ENCODE results near the gene PRKAG2. TPM values are rescaled to one million over a fixed set of nuclear protein-coding genes. Genes with fewer than 3 reads are reported as not detected.

The PRKAG2 gene
- total RNA-seq, 2 experiments from 2014 or later = 18.4 to 29.9 TPM

- ATAC-seq (no peak), DNase-seq (no peak)
- H3K27ac Mint-ChIP-seq = no peak overlapping the region
- H3K27me3 Mint-ChIP-seq = no peaks in the 10 kb centered on the region
- no peaks in the 10 kb centered on the region for H3K9me3 Mint-ChIP-seq (ENCODE audit: low read depth)
- no peak overlapping the region for H3K4me3 Mint-ChIP-seq
- CTCF ChIA-PET = no interaction called here
- peaks cover 2% of the 10 kb centered on the region for H3K4me1 Mint-ChIP-seq
- H3K36me3 Mint-ChIP-seq = no peaks in the 10 kb centered on the region
These were observed 188.6 kb downstream of the PRKAG2 start for GRCh38 chr7:151688236-151688780.

- CTCF ChIA-PET = no interaction called here
- Mint-ChIP-seq H3K27me3 (no peaks in the 10 kb centered on the region), H3K4me1 (peaks cover 2% of the 10 kb centered on the region), H3K27ac (no peak overlapping the region), H3K36me3 (no peaks in the 10 kb centered on the region), H3K9me3 (ENCODE audit: low read depth) (no peaks in the 10 kb centered on the region), H3K4me3 (no peak overlapping the region)
- DNase-seq (no peak), ATAC-seq (no peak)
These were observed 189.2 kb downstream of the PRKAG2 start for GRCh38 chr7:151687523-151688235.

DNA sequence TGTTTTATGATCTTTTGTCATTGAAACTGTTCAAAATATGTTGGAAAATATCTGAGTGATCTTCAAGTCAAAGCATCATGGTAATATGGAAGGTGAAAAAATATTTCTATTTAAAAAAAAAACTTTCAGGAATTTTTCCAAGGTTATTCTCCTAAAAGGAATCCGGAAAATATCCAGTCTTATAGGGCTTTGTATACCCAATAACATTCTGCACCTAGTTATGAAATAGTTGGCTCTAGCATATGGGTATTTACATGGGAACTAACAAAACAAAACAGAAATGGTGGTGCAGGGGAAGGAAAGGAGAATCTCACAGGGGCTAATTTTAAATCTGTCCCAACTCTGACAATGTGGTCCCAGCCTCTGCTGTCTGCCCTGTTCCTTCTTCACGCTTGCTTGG lies 190.1 kb downstream of the PRKAG2 start:
- DNase-seq = no peak
- H3K4me1 Mint-ChIP-seq = peaks cover 2% of the 10 kb centered on the region
- H3K36me3 Mint-ChIP-seq = no peaks in the 10 kb centered on the region
- H3K4me3 Mint-ChIP-seq = no peak overlapping the region
- H3K9me3 Mint-ChIP-seq (ENCODE audit: low read depth) = no peaks in the 10 kb centered on the region
- CTCF ChIA-PET = no interaction called here
- no peak overlapping the region for H3K27ac Mint-ChIP-seq
- no peaks in the 10 kb centered on the region for H3K27me3 Mint-ChIP-seq
- ATAC-seq = no peak

GRCh38 chr7:151686016-151686766 lies 190.7 kb downstream of the PRKAG2 start:
- Mint-ChIP-seq H3K9me3 (ENCODE audit: low read depth) (no peaks in the 10 kb centered on the region), H3K27ac (no peak overlapping the region), H3K27me3 (no peaks in the 10 kb centered on the region), H3K4me1 (peaks cover 2% of the 10 kb centered on the region), H3K36me3 (no peaks in the 10 kb centered on the region), H3K4me3 (no peak overlapping the region)
- ATAC-seq = no peak
- CTCF ChIA-PET = no interaction called here
- DNase-seq = no peak

DNA sequence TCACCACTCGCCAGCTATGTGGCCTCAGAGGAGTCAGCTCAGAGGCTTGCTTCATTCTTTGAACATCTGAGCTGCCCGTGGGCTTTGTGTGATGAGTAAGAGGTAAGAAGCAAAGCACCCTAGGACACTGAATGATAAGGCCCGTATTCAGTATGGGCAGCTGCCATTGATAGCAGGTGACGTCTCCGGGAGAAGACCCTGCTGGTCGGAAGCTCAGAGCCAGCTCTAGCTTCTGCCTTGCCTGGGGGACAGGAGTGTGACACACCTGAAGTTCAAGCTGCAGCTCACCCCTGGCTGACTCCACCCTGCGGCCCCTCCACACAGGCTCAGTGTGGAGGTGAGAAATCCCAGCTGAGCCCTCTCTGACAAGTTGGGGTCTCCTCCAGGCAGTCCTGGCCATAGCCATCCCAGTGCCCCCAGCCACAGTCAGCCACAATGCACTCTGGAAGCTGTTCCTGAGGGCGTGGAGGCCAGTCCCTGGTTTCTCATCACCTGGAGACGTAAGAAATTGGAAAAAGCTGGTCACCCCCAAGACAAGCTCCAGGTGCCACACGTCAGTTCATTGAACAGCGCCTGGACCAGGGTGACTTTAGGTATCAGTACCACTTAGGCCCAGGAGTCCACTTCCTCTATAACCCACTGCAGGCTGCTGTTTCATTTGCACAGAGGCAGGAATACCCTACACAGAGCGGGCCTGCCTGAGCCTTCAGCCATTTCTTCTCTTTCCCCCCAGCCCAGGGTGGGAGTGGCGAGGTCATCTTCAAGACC lies 192.3 kb downstream of the PRKAG2 start:
- H3K36me3 Mint-ChIP-seq = no peaks in the 10 kb centered on the region
- H3K27me3 Mint-ChIP-seq = no peaks in the 10 kb centered on the region
- H3K27ac Mint-ChIP-seq = no peak overlapping the region
- no peaks in the 10 kb centered on the region for H3K9me3 Mint-ChIP-seq (ENCODE audit: low read depth)
- CTCF ChIA-PET = no interaction called here
- ATAC-seq = no peak
- peaks cover 5% of the 10 kb centered on the region for H3K4me1 Mint-ChIP-seq
- H3K4me3 Mint-ChIP-seq = no peak overlapping the region
- no peak for DNase-seq

GRCh38 chr7:151683615-151684407 lies 193.1 kb downstream of the PRKAG2 start:
- H3K4me1 Mint-ChIP-seq = peaks cover 10% of the 10 kb centered on the region
- CTCF ChIA-PET = no interaction called here
- no peak for DNase-seq
- no peaks in the 10 kb centered on the region for H3K9me3 Mint-ChIP-seq (ENCODE audit: low read depth)
- H3K27me3 Mint-ChIP-seq = no peaks in the 10 kb centered on the region
- H3K4me3 Mint-ChIP-seq = no peak overlapping the region
- H3K36me3 Mint-ChIP-seq = no peaks in the 10 kb centered on the region
- no peak for ATAC-seq
- no peak overlapping the region for H3K27ac Mint-ChIP-seq

DNA sequence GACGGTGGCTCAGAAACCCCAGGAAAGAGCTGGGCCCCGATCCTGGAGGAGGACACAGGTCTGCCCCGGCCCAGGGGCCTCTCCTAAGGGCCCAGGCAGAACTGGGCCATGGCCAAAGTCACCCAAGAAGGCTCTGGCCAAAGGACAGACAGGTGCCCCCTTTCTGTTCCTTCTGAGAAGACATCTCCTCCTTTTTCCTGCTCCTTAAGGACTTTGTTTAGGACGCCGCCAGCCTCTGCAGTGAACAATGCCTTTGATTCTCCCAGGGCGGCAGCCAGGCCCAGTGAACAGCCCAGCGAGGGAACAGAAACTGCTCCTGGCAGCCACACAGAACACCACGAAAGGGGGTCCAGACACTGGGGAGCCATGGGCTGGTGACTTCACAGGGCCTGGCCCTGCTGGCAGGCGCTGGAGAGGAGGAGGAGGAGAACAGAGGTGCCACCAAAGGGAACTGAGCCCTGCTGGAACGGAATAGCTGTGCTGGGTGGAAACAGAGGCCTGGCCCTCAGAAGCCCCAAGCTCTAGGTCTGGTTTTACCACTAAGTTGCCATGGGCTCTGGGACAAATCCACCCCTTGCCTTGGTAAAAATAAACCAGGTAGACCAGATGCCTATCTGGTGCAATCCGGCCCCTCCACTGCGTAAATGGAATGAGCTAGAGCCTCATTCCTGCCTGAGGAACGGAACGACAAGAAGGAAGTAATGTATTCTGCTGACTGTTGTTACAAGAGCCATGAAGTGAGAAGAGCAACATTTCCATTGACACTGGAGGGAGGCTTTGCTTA lies 193.9 kb downstream of the PRKAG2 start:
- Mint-ChIP-seq H3K27ac (no peak overlapping the region), H3K4me3 (no peak overlapping the region), H3K27me3 (no peaks in the 10 kb centered on the region), H3K9me3 (ENCODE audit: low read depth) (no peaks in the 10 kb centered on the region), H3K36me3 (no peaks in the 10 kb centered on the region), H3K4me1 (peaks cover 9% of the 10 kb centered on the region)
- ATAC-seq (no peak), DNase-seq (no peak)
- CTCF ChIA-PET = no interaction called here

- H3K4me3 Mint-ChIP-seq = no peak overlapping the region
- no peaks in the 10 kb centered on the region for H3K27me3 Mint-ChIP-seq
- no peaks in the 10 kb centered on the region for H3K36me3 Mint-ChIP-seq
- ATAC-seq (no peak), DNase-seq (no peak)
- H3K27ac Mint-ChIP-seq = no peak overlapping the region
- CTCF ChIA-PET = interaction anchor here (1.2 kb wide), 1 partner anchor 119 kb away, joined by 3 read pairs; no protein-coding TSS in a partner anchor
- peaks cover 11% of the 10 kb centered on the region for H3K4me1 Mint-ChIP-seq
- no peaks in the 10 kb centered on the region for H3K9me3 Mint-ChIP-seq (ENCODE audit: low read depth)
These were observed 195.2 kb downstream of the PRKAG2 start for GRCh38 chr7:151681726-151682125.

DNA sequence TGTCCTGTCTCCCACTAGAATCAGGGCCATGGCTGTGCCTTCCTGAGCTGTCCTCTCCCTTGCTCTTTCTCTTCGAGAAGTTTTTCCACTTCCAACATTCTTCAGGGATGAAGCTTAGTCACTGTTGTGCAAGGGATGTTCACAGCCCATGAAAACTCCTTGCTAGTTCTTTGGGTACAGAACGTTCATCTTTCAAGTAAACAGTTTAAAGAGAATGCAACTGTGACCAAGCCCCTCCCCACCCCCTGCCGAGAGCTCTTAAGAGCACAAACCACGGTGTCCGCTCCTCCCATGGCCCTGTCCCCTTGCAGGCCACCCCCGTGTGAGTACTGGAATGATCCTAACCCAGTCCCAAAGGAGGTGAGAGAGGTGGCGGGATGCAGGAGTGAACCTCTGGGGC lies 196.1 kb downstream of the PRKAG2 start:
- CTCF ChIA-PET = interaction anchor here (1.2 kb wide), 1 partner anchor 118 kb away, joined by 3 read pairs; no protein-coding TSS in a partner anchor
- H3K36me3 Mint-ChIP-seq = no peaks in the 10 kb centered on the region
- H3K27me3 Mint-ChIP-seq = no peaks in the 10 kb centered on the region
- H3K27ac Mint-ChIP-seq = no peak overlapping the region
- no peak overlapping the region for H3K4me3 Mint-ChIP-seq
- no peaks in the 10 kb centered on the region for H3K9me3 Mint-ChIP-seq (ENCODE audit: low read depth)
- no peak for DNase-seq
- no peak for ATAC-seq
- peaks cover 11% of the 10 kb centered on the region for H3K4me1 Mint-ChIP-seq

GRCh38 chr7:151679881-151680612 lies 196.9 kb downstream of the PRKAG2 start:
- H3K4me3 Mint-ChIP-seq = no peak overlapping the region
- DNase-seq (no peak), ATAC-seq (no peak)
- no peak overlapping the region for H3K27ac Mint-ChIP-seq
- H3K36me3 Mint-ChIP-seq = no peaks in the 10 kb centered on the region
- CTCF ChIA-PET = no interaction called here
- H3K27me3 Mint-ChIP-seq = no peaks in the 10 kb centered on the region
- H3K9me3 Mint-ChIP-seq (ENCODE audit: low read depth) = no peaks in the 10 kb centered on the region
- peaks cover 11% of the 10 kb centered on the region for H3K4me1 Mint-ChIP-seq

DNA sequence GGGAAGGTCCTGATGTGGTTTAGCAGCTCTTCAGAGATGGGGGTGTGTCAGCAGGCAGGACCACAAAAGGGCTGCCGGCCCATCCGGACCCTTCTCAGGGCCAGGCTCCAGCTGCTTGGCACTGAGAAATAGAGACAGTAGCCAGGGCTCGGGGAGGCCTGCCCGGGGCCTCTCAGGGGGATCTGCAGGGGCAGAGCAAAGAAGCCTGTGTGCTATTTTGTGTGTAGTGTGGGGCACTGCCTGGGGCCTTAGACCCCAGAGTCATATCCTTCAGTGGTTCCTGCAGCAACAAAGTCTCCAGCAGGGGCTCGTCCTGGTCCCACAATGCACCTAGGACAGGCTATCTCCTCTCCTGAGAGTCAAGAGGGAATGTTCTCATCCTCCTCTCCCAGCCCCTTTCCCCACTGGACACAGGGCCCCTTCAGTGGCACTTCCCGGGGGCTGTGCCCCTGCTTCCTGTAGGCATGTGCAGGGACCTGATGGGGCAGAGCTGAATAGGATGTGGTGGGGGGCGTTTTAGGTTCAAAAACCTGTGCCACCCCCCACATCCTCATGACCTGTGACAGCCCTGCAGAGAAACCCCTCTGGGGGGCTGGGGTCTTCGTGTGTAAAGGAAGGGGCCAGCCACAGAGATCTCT lies 197.7 kb downstream of the PRKAG2 start:
- Mint-ChIP-seq H3K27me3 (no peaks in the 10 kb centered on the region), H3K4me3 (no peak overlapping the region), H3K27ac (no peak overlapping the region), H3K36me3 (no peaks in the 10 kb centered on the region), H3K9me3 (ENCODE audit: low read depth) (no peaks in the 10 kb centered on the region), H3K4me1 (peaks cover 11% of the 10 kb centered on the region)
- CTCF ChIA-PET = no interaction called here
- ATAC-seq (no peak), DNase-seq (no peak)

GRCh38 chr7:151678227-151678604 lies 198.7 kb downstream of the PRKAG2 start:
- ATAC-seq (no peak), DNase-seq (no peak)
- no peak overlapping the region for H3K27ac Mint-ChIP-seq
- peaks cover 11% of the 10 kb centered on the region for H3K4me1 Mint-ChIP-seq
- H3K4me3 Mint-ChIP-seq = no peak overlapping the region
- H3K27me3 Mint-ChIP-seq = no peaks in the 10 kb centered on the region
- no peaks in the 10 kb centered on the region for H3K36me3 Mint-ChIP-seq
- no peaks in the 10 kb centered on the region for H3K9me3 Mint-ChIP-seq (ENCODE audit: low read depth)
- CTCF ChIA-PET = no interaction called here
